IgD-negative memory B cell (primary cell): ENCODE measurements around the gene MPP4. TPM values are rescaled to one million over a fixed set of nuclear protein-coding genes. Genes with fewer than 3 reads are reported as not detected.
"Not testable (repeated sequence)": the region's sequence is repeated elsewhere in the genome, so short reads cannot be mapped to it uniquely, and the experiment has no call there.

ENCODE experiments used
- H3K27ac Mint-ChIP-seq, 3 donors: one replicate each; pipeline ENCODE4 v1.8.0; 2020 to 2022; ENCODE audit warnings: mild to moderate bottlenecking in 3 of 3, mixed read lengths in 3 of 3, moderate library complexity in 1 of 3
- H3K27me3 Mint-ChIP-seq: one replicate; pipeline ENCODE4 v1.8.0; 2021; ENCODE audit warnings: mixed read lengths
- H3K36me3 Mint-ChIP-seq: one replicate; pipeline ENCODE4 v1.8.0; 2020; ENCODE audit warnings: mild to moderate bottlenecking, mixed read lengths
- H3K4me1 Mint-ChIP-seq, 3 donors: one replicate each; pipeline ENCODE4 v1.8.0; 2020 to 2022; ENCODE audit warnings: mixed read lengths in 3 of 3, mild to moderate bottlenecking in 1 of 3
- H3K4me3 Mint-ChIP-seq, 4 donors: one replicate each; pipeline ENCODE4 v1.8.0; 2020 to 2022; ENCODE audit warnings: mild to moderate bottlenecking in 4 of 4, mixed read lengths in 4 of 4, moderate library complexity in 3 of 4
- H3K9me3 Mint-ChIP-seq, 3 donors: one replicate each; pipeline ENCODE4 v1.8.0; 2020 to 2021; ENCODE audit warnings: mixed read lengths in 3 of 3, mild to moderate bottlenecking in 1 of 3
- polyA plus RNA-seq: library from polyadenylated mRNA; unstranded; fragments of 300-500 nt; fragmentation: Illumina TruSeq; gene quantifications from one replicate; pipeline ENCODE4 v1.2.3, GENCODE V29; 2021

Gene MPP4
- polyA plus RNA-seq, 1 donor from 2014 or later = not detected

GRCh38 chr2:201696151-201696659 is 2.2 kb downstream of the MPP4 start:
- Mint-ChIP-seq H3K4me3 (no peak overlapping the region), H3K27ac (no peak overlapping the region), H3K36me3 (peaks cover 2% of the 10 kb centered on the region), H3K9me3 (no peaks in the 10 kb centered on the region), H3K4me1 (no peaks in the 10 kb centered on the region), H3K27me3 (no peaks in the 10 kb centered on the region)

- Mint-ChIP-seq H3K27ac (no peak overlapping the region), H3K9me3 (no peaks in the 10 kb centered on the region), H3K36me3 (no peaks in the 10 kb centered on the region), H3K27me3 (peaks cover 14% of the 10 kb centered on the region), H3K4me1 (peaks cover 0 to 2% (median 0%) of the 10 kb centered on the region in 3 donors), H3K4me3 (no peak overlapping the region)
These were observed 13.3 kb downstream of the MPP4 start for GRCh38 chr2:201685156-201685555.

- Mint-ChIP-seq H3K27ac (no peak overlapping the region), H3K4me1 (no peaks in the 10 kb centered on the region), H3K4me3 (no peak overlapping the region), H3K36me3 (no peaks in the 10 kb centered on the region), H3K9me3 (no peaks in the 10 kb centered on the region), H3K27me3 (peaks cover 7% of the 10 kb centered on the region)
These were observed 17.7 kb downstream of the MPP4 start for GRCh38 chr2:201680743-201681142.

- Mint-ChIP-seq H3K9me3 (no peaks in the 10 kb centered on the region), H3K27ac (no peak overlapping the region), H3K36me3 (no peaks in the 10 kb centered on the region), H3K27me3 (peaks cover 7% of the 10 kb centered on the region), H3K4me1 (no peaks in the 10 kb centered on the region), H3K4me3 (no peak overlapping the region)
These were observed 20.0 kb downstream of the MPP4 start for GRCh38 chr2:201678401-201678800.

GRCh38 chr2:201675454-201675853 is 23.0 kb downstream of the MPP4 start:
- Mint-ChIP-seq H3K4me1 (no peaks in the 10 kb centered on the region), H3K27ac (no peak overlapping the region), H3K4me3 (no peak overlapping the region), H3K36me3 (no peaks in the 10 kb centered on the region), H3K27me3 (peaks cover 11% of the 10 kb centered on the region), H3K9me3 (no peaks in the 10 kb centered on the region)

GRCh38 chr2:201674794-201675193 is 23.6 kb downstream of the MPP4 start:
- Mint-ChIP-seq H3K27ac (no peak overlapping the region), H3K36me3 (no peaks in the 10 kb centered on the region), H3K4me1 (no peaks in the 10 kb centered on the region), H3K9me3 (no peaks in the 10 kb centered on the region), H3K4me3 (no peak overlapping the region), H3K27me3 (peaks cover 11% of the 10 kb centered on the region)

GRCh38 chr2:201674298-201674697 is 24.1 kb downstream of the MPP4 start:
- Mint-ChIP-seq H3K27ac (peak overlapping the region in 1 of 3 donors; percentile 43), H3K27me3 (peaks cover 11% of the 10 kb centered on the region), H3K4me3 (no peak overlapping the region), H3K4me1 (no peaks in the 10 kb centered on the region), H3K36me3 (no peaks in the 10 kb centered on the region), H3K9me3 (no peaks in the 10 kb centered on the region)

- Mint-ChIP-seq H3K27ac (no peak overlapping the region), H3K27me3 (peaks cover 11% of the 10 kb centered on the region), H3K9me3 (no peaks in the 10 kb centered on the region), H3K4me3 (no peak overlapping the region), H3K36me3 (no peaks in the 10 kb centered on the region), H3K4me1 (no peaks in the 10 kb centered on the region)
These were observed 24.9 kb downstream of the MPP4 start for GRCh38 chr2:201673546-201673945.

- H3K27ac Mint-ChIP-seq, H3K4me1 Mint-ChIP-seq, H3K36me3 Mint-ChIP-seq, H3K4me3 Mint-ChIP-seq, H3K9me3 Mint-ChIP-seq: not testable (repeated sequence)
- H3K27me3 Mint-ChIP-seq = peaks cover 11% of the 10 kb centered on the region
These were observed 27.2 kb downstream of the MPP4 start for GRCh38 chr2:201671205-201671604.

- H3K4me1 Mint-ChIP-seq = peaks cover 0 to 4% (median 0%) of the 10 kb centered on the region in 3 donors
These were observed 28.6 kb downstream of the MPP4 start for GRCh38 chr2:201669865-201670264.

GRCh38 chr2:201668402-201668910 is 30.0 kb downstream of the MPP4 start:
- Mint-ChIP-seq H3K27me3 (peaks cover 10% of the 10 kb centered on the region), H3K4me1 (peaks cover 0 to 4% (median 0%) of the 10 kb centered on the region in 3 donors), H3K27ac (no peak overlapping the region), H3K4me3 (no peak overlapping the region), H3K9me3 (no peaks in the 10 kb centered on the region), H3K36me3 (no peaks in the 10 kb centered on the region)

More at GRCh38 chr2:201669865-201670264, 28.6 kb downstream of the MPP4 start:
- H3K36me3 Mint-ChIP-seq = no peaks in the 10 kb centered on the region
- H3K4me3 Mint-ChIP-seq = no peak overlapping the region
- peaks cover 10% of the 10 kb centered on the region for H3K27me3 Mint-ChIP-seq
- no peaks in the 10 kb centered on the region for H3K9me3 Mint-ChIP-seq
- H3K27ac Mint-ChIP-seq = no peak overlapping the region

- Mint-ChIP-seq H3K4me3 (no peak overlapping the region), H3K27me3 (peaks cover 1% of the 10 kb centered on the region), H3K4me1 (peaks cover 0 to 4% (median 1%) of the 10 kb centered on the region in 3 donors)
These were observed 34.1 kb downstream of the MPP4 start for GRCh38 chr2:201664334-201664733.

GRCh38 chr2:201661366-201661765 is 37.1 kb downstream of the MPP4 start:
- peaks cover 9% of the 10 kb centered on the region for H3K27me3 Mint-ChIP-seq
- H3K36me3 Mint-ChIP-seq = no peaks in the 10 kb centered on the region
- no peak overlapping the region for H3K4me3 Mint-ChIP-seq
- H3K4me1 Mint-ChIP-seq = peaks cover 0 to 4% (median 1%) of the 10 kb centered on the region in 3 donors
- no peaks in the 10 kb centered on the region for H3K9me3 Mint-ChIP-seq
- no peak overlapping the region for H3K27ac Mint-ChIP-seq

More at GRCh38 chr2:201664334-201664733, 34.1 kb downstream of the MPP4 start:
- Mint-ChIP-seq H3K27ac (no peak overlapping the region), H3K36me3 (no peaks in the 10 kb centered on the region), H3K9me3 (no peaks in the 10 kb centered on the region)

GRCh38 chr2:201660293-201660895 is 38.0 kb downstream of the MPP4 start:
- Mint-ChIP-seq H3K4me1 (peaks cover 0 to 1% (median 0%) of the 10 kb centered on the region in 3 donors), H3K36me3 (no peaks in the 10 kb centered on the region), H3K27me3 (peaks cover 8% of the 10 kb centered on the region), H3K9me3 (no peaks in the 10 kb centered on the region), H3K4me3 (no peak overlapping the region), H3K27ac (no peak overlapping the region)

- peaks cover 13% of the 10 kb centered on the region for H3K27me3 Mint-ChIP-seq
- H3K9me3 Mint-ChIP-seq = no peaks in the 10 kb centered on the region
- H3K36me3 Mint-ChIP-seq = no peaks in the 10 kb centered on the region
- peaks cover 0 to 1% (median 0%) of the 10 kb centered on the region in 3 donors for H3K4me1 Mint-ChIP-seq
- no peak overlapping the region for H3K4me3 Mint-ChIP-seq
- H3K27ac Mint-ChIP-seq = no peak overlapping the region
These were observed 41.7 kb downstream of the MPP4 start for GRCh38 chr2:201656740-201657139.

- peaks cover 13% of the 10 kb centered on the region for H3K27me3 Mint-ChIP-seq
- H3K4me3 Mint-ChIP-seq = no peak overlapping the region
- peaks cover 0 to under 1% (median 0%) of the 10 kb centered on the region in 3 donors for H3K4me1 Mint-ChIP-seq
- no peak overlapping the region for H3K27ac Mint-ChIP-seq
- H3K36me3 Mint-ChIP-seq = no peaks in the 10 kb centered on the region
- H3K9me3 Mint-ChIP-seq = no peaks in the 10 kb centered on the region
These were observed 42.3 kb downstream of the MPP4 start for GRCh38 chr2:201656102-201656501.
